Measurements from ENCODE around the gene PRRX2.

PRRX2 gene

GRCh38 chr9:129637102-129637501 is 28.3 kb upstream of the PRRX2 start:
- DNase-seq: no peak

- no peak for DNase-seq
Observed at GRCh38 chr9:129637673-129638439, 27.6 kb upstream of the PRRX2 start.

- DNase-seq: no peak
Observed at GRCh38 chr9:129639034-129639630, 26.3 kb upstream of the PRRX2 start.

- no peak for DNase-seq
Observed at GRCh38 chr9:129639756-129640085, 25.7 kb upstream of the PRRX2 start.

- no peak for DNase-seq
Observed at GRCh38 chr9:129640086-129640870, 25.2 kb upstream of the PRRX2 start.

GRCh38 chr9:129640871-129641749 is 24.3 kb upstream of the PRRX2 start:
- DNase-seq: no peak

GRCh38 chr9:129641750-129642585 is 23.5 kb upstream of the PRRX2 start, which contains the start of gene ASB6:
Gene ASB6 (minus strand): TSS chr9:129642151. CDS start chr9:129641999, 152 bp downstream.
- DNase-seq: peak; percentile 89

- no peak for DNase-seq
Observed at GRCh38 chr9:129643706-129644105, 21.7 kb upstream of the PRRX2 start.

GRCh38 chr9:129644365-129644764 is 21.1 kb upstream of the PRRX2 start:
- DNase-seq: no peak

- DNase-seq: no peak
Observed at GRCh38 chr9:129644902-129645301, 20.5 kb upstream of the PRRX2 start.

- no peak for DNase-seq
Observed at GRCh38 chr9:129646252-129646651, 19.2 kb upstream of the PRRX2 start.

- DNase-seq: no peak
Observed at GRCh38 chr9:129646654-129647053, 18.8 kb upstream of the PRRX2 start.

GRCh38 chr9:129647635-129648034 is 17.8 kb upstream of the PRRX2 start:
- DNase-seq: no peak

- no peak for DNase-seq
Observed at GRCh38 chr9:129648092-129648763, 17.2 kb upstream of the PRRX2 start.

- no peak for DNase-seq
Observed at GRCh38 chr9:129648764-129649115, 16.7 kb upstream of the PRRX2 start.

GRCh38 chr9:129649726-129650679 is 15.4 kb upstream of the PRRX2 start:
- DNase-seq: no peak

GRCh38 chr9:129650680-129651235 is 14.7 kb upstream of the PRRX2 start:
- DNase-seq: no peak

- no peak for DNase-seq
Observed at GRCh38 chr9:129653823-129654553, 11.5 kb upstream of the PRRX2 start.

- DNase-seq: no peak
Observed at GRCh38 chr9:129654554-129655040, 10.8 kb upstream of the PRRX2 start.

All from NCI-H510A (cell line).